Neural cell (in vitro differentiated cells): Measurements from ENCODE around the gene CCDC102A. TPM values are rescaled to one million over a fixed set of nuclear protein-coding genes. Genes with fewer than 3 reads are reported as not detected.

Experiments
- H2AFZ ChIP-seq: fragments of 200-600, 300-800 bp; sonication (generic), shearing (Covaris generic); 2 replicates; pipeline ENCODE4 v1.6.0; 2014; ENCODE audit warnings: low read depth, mild to moderate bottlenecking, antibody characterized with exemption, low read length, moderate library complexity
- H3F3A ChIP-seq: fragments of 200-600 bp; shearing (Covaris generic); 2 replicates; pipeline ENCODE4 v1.6.1; 2016; ENCODE audit warnings: mild to moderate bottlenecking, moderate library complexity, mixed read lengths, antibody characterized with exemption, low read length; ENCODE audit not compliant: insufficient read depth, poor library complexity, severe bottlenecking
- H3K27ac ChIP-seq: fragments of 200-600, 300-800 bp; sonication (generic), shearing (Covaris generic); 2 replicates; pipeline ENCODE4 v1.5.1; 2014; ENCODE audit warnings: mild to moderate bottlenecking, low read length, moderate library complexity
- H3K27me3 ChIP-seq: fragments of 300-800, 200-600 bp; sonication (generic), shearing (Covaris generic); 2 replicates; pipeline ENCODE4 v1.6.0; 2014; ENCODE audit warnings: mild to moderate bottlenecking, low read depth, low read length, moderate library complexity; ENCODE audit not compliant: insufficient read depth
- H3K36me3 ChIP-seq: fragments of 300-800, 200-600 bp; sonication (generic), shearing (Covaris generic); 2 replicates; pipeline ENCODE4 v1.5.1; 2014; ENCODE audit warnings: mild to moderate bottlenecking, antibody characterized with exemption, low read length, moderate library complexity; ENCODE audit not compliant: insufficient read depth
- H3K4me2 ChIP-seq: fragments of 300-800, 200-600 bp; sonication (generic), shearing (Covaris generic); 2 replicates; pipeline ENCODE4 v1.6.0; 2014; ENCODE audit warnings: mild to moderate bottlenecking, low read length
- H3K4me3 ChIP-seq: fragments of 300-800, 200-600 bp; sonication (generic), shearing (Covaris generic); 2 replicates; pipeline ENCODE4 v1.5.1; 2014; ENCODE audit warnings: mild to moderate bottlenecking, low read length, moderate library complexity
- H3K79me2 ChIP-seq: fragments of 200-600 bp; shearing (Covaris generic); replicated peaks from 2 replicates; pipeline ENCODE4 v1.6.0; 2014; ENCODE audit warnings: mild to moderate bottlenecking, low read length, moderate library complexity; ENCODE audit not compliant: insufficient read depth
- H3K9ac ChIP-seq: fragments of 300-800, 200-600 bp; sonication (generic), shearing (Covaris generic); 2 replicates; pipeline ENCODE4 v1.6.1; 2016; ENCODE audit warnings: mild to moderate bottlenecking, low read length, mixed read lengths
- H3K9me2 ChIP-seq: fragments of 200-600 bp; shearing (Covaris generic); 2 replicates; pipeline ENCODE4 v1.6.1; 2016; ENCODE audit warnings: mild to moderate bottlenecking, low read length, mixed read lengths; ENCODE audit not compliant: insufficient read depth
- H3K9me3 ChIP-seq: fragments of 200-600, 300-800 bp; sonication (generic), shearing (Covaris generic); 2 replicates; pipeline ENCODE4 v1.6.1; 2016; ENCODE audit warnings: mild to moderate bottlenecking, mixed run types, low read length, moderate library complexity, mixed read lengths
- H4K20me1 ChIP-seq: fragments of 200-600 bp; shearing (Covaris generic); 2 replicates; pipeline ENCODE4 v1.6.1; 2016; ENCODE audit warnings: mild to moderate bottlenecking, mixed run types; ENCODE audit not compliant: insufficient read depth
- CTCF ChIP-seq: fragments of 450-650 bp; IDR thresholded peaks from 2 replicates; pipeline ENCODE4 v1.5.1; 2014; ENCODE audit warnings: antibody characterized with exemption, mild to moderate bottlenecking, moderate library complexity; ENCODE audit not compliant: poor library complexity, severe bottlenecking
- EP300 ChIP-seq: fragments of 450-650 bp; conservative IDR thresholded peaks from 2 replicates; pipeline ENCODE4 v1.6.1; 2014; ENCODE audit warnings: antibody characterized with exemption, mild to moderate bottlenecking, moderate library complexity; ENCODE audit not compliant: poor library complexity, severe bottlenecking
- EZH2 ChIP-seq: fragments of 200-600, 300-800 bp; shearing (Covaris generic), sonication (generic); IDR thresholded peaks from 2 replicates; pipeline ENCODE4 v1.6.1; 2014; ENCODE audit warnings: antibody characterized with exemption, low read length, borderline replicate concordance, mild to moderate bottlenecking; ENCODE audit not compliant: insufficient read depth, poor library complexity, severe bottlenecking
- MXI1 ChIP-seq: fragments of 450-650 bp; conservative IDR thresholded peaks from 2 replicates; pipeline ENCODE4 v1.6.1; 2014; ENCODE audit warnings: antibody characterized with exemption, mild to moderate bottlenecking; ENCODE audit not compliant: poor library complexity, severe bottlenecking
- POLR2AphosphoS5 ChIP-seq: IDR thresholded peaks from 2 replicates; pipeline ENCODE4 v1.6.1; 2012
- RAD21 ChIP-seq: fragments of 450-650 bp; conservative IDR thresholded peaks from 2 replicates; pipeline ENCODE4 v1.6.1; 2014; ENCODE audit warnings: antibody characterized with exemption, mild to moderate bottlenecking, moderate library complexity
- REST ChIP-seq: IDR thresholded peaks from 2 replicates; pipeline ENCODE4 v1.6.1; 2012; ENCODE audit warnings: borderline replicate concordance
- SMC3 ChIP-seq: fragments of 450-650 bp; conservative IDR thresholded peaks from 2 replicates; pipeline ENCODE4 v1.6.1; 2014; ENCODE audit warnings: antibody characterized with exemption, mild to moderate bottlenecking, moderate library complexity; ENCODE audit not compliant: poor library complexity
- TAF1 ChIP-seq: IDR thresholded peaks from 2 replicates; pipeline ENCODE4 v1.6.1; 2012; ENCODE audit warnings: low read depth
- polyA plus RNA-seq: library from polyadenylated mRNA; depleted of rRNA; stranded (reverse); fragments of >200 nt; gene quantifications from 2 replicates; pipeline ENCODE4 v1.2.3, GENCODE V29; 2014

CCDC102A gene
- polyA plus RNA-seq, 1 donor from 2014 or later = 0.20 TPM

- no peak for TF ChIP-seq POLR2AphosphoS5
These were observed 30.1 kb upstream of the CCDC102A start (continued) for GRCh38 chr16:57566436-57566835.

- H3K27me3 ChIP-seq = no peaks in the 10 kb centered on the region
- no peak overlapping the region for H2AFZ ChIP-seq
- H3K9me3 ChIP-seq = peaks cover 7% of the 10 kb centered on the region
- H3K4me2 ChIP-seq = no peak overlapping the region
- no peak overlapping the region for H3K27ac ChIP-seq
- H3K36me3 ChIP-seq = no peaks in the 10 kb centered on the region
- H3K79me2 ChIP-seq = no peaks in the 10 kb centered on the region
- H3K4me3 ChIP-seq = no peak overlapping the region
- H3K9me2 ChIP-seq = no peaks in the 10 kb centered on the region
- no peaks in the 10 kb centered on the region for H4K20me1 ChIP-seq
- H3K9ac ChIP-seq = no peak overlapping the region
- no peaks in the 10 kb centered on the region for H3F3A ChIP-seq
- TF ChIP-seq EP300 = no peak
- no peak for TF ChIP-seq TAF1
- TF ChIP-seq REST = no peak
- no peak for TF ChIP-seq MXI1
- no peak for TF ChIP-seq CTCF
- no peak for TF ChIP-seq SMC3
- no peak for TF ChIP-seq RAD21
- no peak for TF ChIP-seq POLR2AphosphoS5
- no peak for TF ChIP-seq EZH2
These were observed 29.1 kb upstream of the CCDC102A start for GRCh38 chr16:57565461-57565860.

- Histone ChIP-seq H3K27me3 (no peaks in the 10 kb centered on the region), H3K4me3 (no peak overlapping the region), H3K36me3 (no peaks in the 10 kb centered on the region), H4K20me1 (no peaks in the 10 kb centered on the region), H3K9me2 (no peaks in the 10 kb centered on the region), H3K4me2 (no peak overlapping the region), H3F3A (no peaks in the 10 kb centered on the region), H2AFZ (no peak overlapping the region), H3K9me3 (peaks cover 7% of the 10 kb centered on the region), H3K79me2 (no peaks in the 10 kb centered on the region), H3K9ac (no peak overlapping the region), H3K27ac (no peak overlapping the region)
- TF ChIP-seq EP300 (no peak), EZH2 (no peak), CTCF (no peak), POLR2AphosphoS5 (no peak), MXI1 (no peak), SMC3 (no peak), RAD21 (no peak), TAF1 (no peak), REST (no peak)
These were observed 28.4 kb upstream of the CCDC102A start for GRCh38 chr16:57564571-57565270.
